Stimulated activated effector memory CD8-positive, alpha-beta T cell treated with anti-CD3 and anti-CD28 coated beads, Interleukin-12 subunit alpha, Interleukin-12 subunit beta, amount 100 ng/mL, for 72 hours (primary cell): ENCODE results near the gene HDGFL3.
"Not testable (repeated sequence)": the region's sequence is repeated elsewhere in the genome, so short reads cannot be mapped to it uniquely, and the experiment has no call there.

Experiments
- ATAC-seq: fragments of 150-1000 bp; cut with Tn5 transposase; 2 replicates; pipeline ENCODE4 v1.10.0; 2021
- DNase-seq, 2 donors: peaks; one replicate each; pipeline ENCODE4 v3.0.0; 2021 to 2022; ENCODE audit warnings: low spot score in 2 of 2
- H3K27ac Mint-ChIP-seq: one replicate; pipeline ENCODE4 v1.8.0; 2022; ENCODE audit warnings: mild to moderate bottlenecking, mixed read lengths
- H3K36me3 Mint-ChIP-seq: one replicate; pipeline ENCODE4 v1.8.0; 2022; ENCODE audit warnings: mild to moderate bottlenecking, mixed read lengths
- H3K4me1 Mint-ChIP-seq: one replicate; pipeline ENCODE4 v1.8.0; 2022; ENCODE audit warnings: mixed read lengths
- H3K4me3 Mint-ChIP-seq: one replicate; pipeline ENCODE4 v1.8.0; 2022; ENCODE audit warnings: mild to moderate bottlenecking, mixed read lengths
- H3K9me3 Mint-ChIP-seq: one replicate; pipeline ENCODE4 v1.8.0; 2022; ENCODE audit warnings: mixed read lengths

HDGFL3 gene

DNA sequence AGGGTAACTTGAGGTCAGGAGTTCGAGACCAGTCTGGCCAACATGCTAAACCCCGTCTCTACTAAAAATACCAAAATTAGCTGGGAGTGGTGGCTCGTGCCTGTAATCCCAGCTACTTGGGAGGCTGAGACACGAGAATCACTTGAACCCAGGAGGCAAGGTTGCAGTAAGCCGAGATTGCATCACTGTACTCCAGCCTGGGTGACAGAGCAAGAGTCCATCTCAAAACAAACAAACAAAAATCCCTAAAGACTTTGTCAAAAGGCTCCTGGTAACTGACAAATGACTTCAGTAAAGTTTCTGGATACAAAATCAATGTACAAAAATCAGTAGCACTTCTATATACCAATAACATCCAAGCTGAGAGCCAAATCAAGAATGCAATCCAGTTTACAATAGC lies 38.0 kb downstream of the HDGFL3 start:
- H3K4me3 Mint-ChIP-seq, DNase-seq, H3K9me3 Mint-ChIP-seq, H3K4me1 Mint-ChIP-seq, H3K36me3 Mint-ChIP-seq, H3K27ac Mint-ChIP-seq, ATAC-seq: not testable (repeated sequence)

DNA sequence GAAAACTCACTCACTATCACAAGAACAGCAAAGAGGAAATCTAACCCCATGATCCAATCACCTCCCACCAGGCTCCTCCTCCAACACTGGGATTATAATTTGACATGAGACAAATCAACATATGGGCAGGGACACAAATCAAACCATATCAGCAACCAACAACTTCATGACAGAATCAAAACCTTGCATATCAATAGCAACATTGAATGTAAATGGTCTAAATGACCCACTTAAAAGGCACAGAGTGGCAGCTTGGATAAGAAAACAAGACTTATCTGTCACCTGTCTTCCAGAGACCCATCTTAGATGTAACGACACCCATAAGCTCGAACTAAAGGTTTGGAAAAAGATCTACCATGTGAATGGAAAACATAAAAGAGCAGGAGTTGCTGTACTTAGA lies 40.8 kb downstream of the HDGFL3 start:
- peaks cover 4% of the 10 kb centered on the region for H3K9me3 Mint-ChIP-seq
- no peak for DNase-seq
- no peak overlapping the region for H3K4me3 Mint-ChIP-seq
- H3K36me3 Mint-ChIP-seq = no peaks in the 10 kb centered on the region
- no peak for ATAC-seq
- no peak overlapping the region for H3K27ac Mint-ChIP-seq
- H3K4me1 Mint-ChIP-seq = peaks cover 7% of the 10 kb centered on the region

DNA sequence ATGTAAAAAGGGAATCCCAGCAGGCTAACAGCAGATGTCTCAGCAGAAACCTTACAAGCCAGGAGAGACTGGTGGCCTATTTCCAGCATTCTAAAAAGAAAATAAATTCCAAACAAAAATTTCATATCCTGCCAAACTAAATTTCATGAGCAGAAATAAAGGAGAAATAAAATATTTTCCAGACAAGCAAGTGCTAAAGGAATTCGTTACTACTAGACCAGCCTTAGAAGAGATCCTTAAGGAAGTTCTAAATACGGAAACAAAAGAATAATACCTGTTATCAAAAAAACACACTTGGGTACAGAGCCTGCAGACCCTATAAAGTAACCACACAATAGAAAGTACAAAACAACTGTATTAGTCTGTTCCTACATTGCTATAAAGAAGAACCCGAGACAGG lies 41.4 kb downstream of the HDGFL3 start:
- no peak overlapping the region for H3K27ac Mint-ChIP-seq

DNA sequence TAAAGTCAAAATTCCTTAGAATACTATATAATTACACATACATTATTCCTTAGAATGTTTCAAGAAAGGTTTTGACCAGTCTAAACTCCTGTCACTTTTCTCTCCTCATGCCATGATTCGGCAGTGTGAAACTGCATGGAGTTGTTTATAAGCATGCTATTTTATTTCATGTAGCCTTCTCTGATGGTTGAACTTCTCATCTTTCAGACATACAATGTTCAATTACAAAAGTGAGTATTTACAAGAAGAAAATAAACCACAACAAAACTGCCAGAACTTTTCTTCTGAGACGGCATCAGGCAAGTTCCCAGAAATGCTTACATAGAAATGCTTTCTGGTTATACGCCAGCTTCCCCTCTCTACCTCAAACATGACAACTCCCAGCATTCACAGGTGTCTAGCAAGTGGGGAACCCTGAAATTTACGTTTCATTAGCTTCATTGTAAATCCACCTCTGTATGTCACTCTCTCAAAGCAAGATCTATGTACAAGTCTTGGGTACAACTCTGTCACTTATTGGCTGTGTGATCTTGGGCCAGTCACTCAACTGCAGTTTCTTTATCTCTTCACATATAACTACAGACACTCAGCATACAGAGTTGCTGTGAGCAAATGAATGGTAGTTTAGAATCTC lies 42.7 kb downstream of the HDGFL3 start:
- Mint-ChIP-seq H3K4me3 (no peak overlapping the region), H3K36me3 (no peaks in the 10 kb centered on the region), H3K4me1 (peaks cover 7% of the 10 kb centered on the region), H3K27ac (no peak overlapping the region), H3K9me3 (peaks cover 4% of the 10 kb centered on the region)
- DNase-seq = no peak
- peak; percentile 67 for ATAC-seq

More for the DNA sequence above, 41.4 kb downstream of the HDGFL3 start:
- Mint-ChIP-seq H3K4me3 (no peak overlapping the region), H3K36me3 (no peaks in the 10 kb centered on the region), H3K4me1 (peaks cover 7% of the 10 kb centered on the region), H3K9me3 (peaks cover 4% of the 10 kb centered on the region)
- ATAC-seq (no peak), DNase-seq (no peak)

DNA sequence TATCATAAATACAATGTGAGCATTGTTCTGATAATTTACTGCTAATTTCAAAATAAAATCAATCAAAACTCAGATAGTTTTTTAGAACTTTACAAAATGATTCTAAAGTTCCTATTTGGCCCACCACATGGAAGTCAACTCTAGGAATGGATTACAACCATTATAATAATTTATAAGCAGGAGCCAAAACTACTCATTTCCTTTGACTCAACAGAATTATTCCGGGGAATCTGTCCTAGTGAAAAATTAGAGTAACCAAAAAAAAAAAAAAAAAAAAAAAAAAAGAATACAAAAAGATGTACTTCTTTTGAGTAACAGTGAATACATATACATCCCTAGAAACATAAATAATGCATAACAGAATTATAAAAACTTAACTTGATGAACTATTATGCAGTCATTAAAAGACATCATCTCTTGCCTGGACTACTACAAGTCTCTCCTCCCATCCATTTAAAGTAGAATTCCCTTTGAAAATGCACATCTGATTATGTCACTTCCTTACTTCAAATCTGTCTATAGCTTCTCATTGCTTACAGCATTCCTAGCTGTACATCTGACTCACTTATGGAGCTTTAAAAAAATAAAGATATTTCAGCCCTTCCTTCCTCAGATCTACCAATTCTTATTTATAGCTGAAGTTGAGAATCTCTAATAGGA lies 43.4 kb downstream of the HDGFL3 start:
- H3K4me3 Mint-ChIP-seq = no peak overlapping the region
- no peak for ATAC-seq
- no peak overlapping the region for H3K27ac Mint-ChIP-seq
- DNase-seq = no peak
- no peaks in the 10 kb centered on the region for H3K36me3 Mint-ChIP-seq
- H3K9me3 Mint-ChIP-seq = peaks cover 4% of the 10 kb centered on the region
- H3K4me1 Mint-ChIP-seq = peaks cover 7% of the 10 kb centered on the region

DNA sequence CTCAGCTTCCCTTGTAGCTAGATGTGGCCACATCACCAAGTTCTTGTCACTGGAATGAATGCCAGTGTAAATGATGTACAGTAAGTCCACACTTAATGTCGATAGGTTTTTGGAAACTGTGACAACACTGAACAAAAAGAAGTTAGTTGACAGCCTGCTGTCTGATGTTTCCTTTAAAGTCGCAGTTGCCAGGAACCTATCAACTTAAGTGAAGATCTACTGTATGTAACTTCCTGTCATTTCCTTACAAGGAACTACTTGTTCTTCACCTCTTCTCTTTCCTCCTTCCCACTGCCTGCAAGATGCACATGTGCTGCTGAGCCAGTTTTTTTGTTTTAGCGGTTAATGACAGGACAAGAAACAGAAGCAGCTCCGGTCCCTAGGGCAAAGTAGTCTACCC lies 44.6 kb downstream of the HDGFL3 start:
- no peak overlapping the region for H3K27ac Mint-ChIP-seq
- H3K36me3 Mint-ChIP-seq = no peaks in the 10 kb centered on the region
- no peak overlapping the region for H3K4me3 Mint-ChIP-seq
- peaks cover 4% of the 10 kb centered on the region for H3K9me3 Mint-ChIP-seq
- peaks cover 7% of the 10 kb centered on the region for H3K4me1 Mint-ChIP-seq
- ATAC-seq (no peak), DNase-seq (no peak)

DNA sequence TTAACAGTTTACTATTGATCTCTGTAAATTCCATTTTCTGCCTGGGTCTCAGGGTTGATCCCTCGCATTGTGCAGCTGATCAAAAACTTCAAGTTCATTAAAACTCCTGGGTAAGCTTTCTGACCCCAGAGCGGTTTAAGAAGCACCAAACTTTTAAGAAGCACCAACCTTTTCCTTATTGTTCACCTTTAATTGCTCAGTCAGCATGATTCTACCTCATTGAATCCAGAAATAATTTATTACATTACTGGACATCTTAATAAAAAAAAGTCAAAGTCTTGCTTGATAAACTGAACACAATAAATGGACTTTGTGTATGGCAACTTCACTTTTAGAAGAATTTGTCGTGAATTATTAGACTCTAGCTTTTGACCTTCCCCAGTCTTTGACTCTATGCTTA lies 46.9 kb downstream of the HDGFL3 start:
- H3K36me3 Mint-ChIP-seq = peaks cover 5% of the 10 kb centered on the region
- H3K4me3 Mint-ChIP-seq = no peak overlapping the region
- DNase-seq (no peak), ATAC-seq (no peak)
- H3K4me1 Mint-ChIP-seq = peaks cover 7% of the 10 kb centered on the region
- H3K9me3 Mint-ChIP-seq = no peaks in the 10 kb centered on the region
- H3K27ac Mint-ChIP-seq = no peak overlapping the region

DNA sequence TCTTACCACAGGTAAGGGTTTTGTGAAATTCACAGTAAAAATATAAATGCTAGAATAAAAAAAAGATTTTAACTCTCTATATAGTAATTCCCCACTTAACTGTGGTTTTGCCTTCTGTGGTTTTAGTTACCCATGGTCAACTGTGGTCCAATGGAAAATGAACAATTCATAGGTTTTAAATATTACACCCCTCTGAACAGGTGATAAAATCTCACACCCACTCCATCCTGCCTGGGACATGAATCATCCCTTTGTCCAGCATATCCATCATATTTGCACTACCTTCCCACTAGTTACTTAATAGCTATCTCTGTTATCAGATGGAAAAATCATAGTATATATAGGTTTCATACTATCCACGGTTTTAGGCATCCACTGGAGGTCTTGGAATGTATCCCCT lies 49.2 kb downstream of the HDGFL3 start:
- ATAC-seq = no peak
- no peak for DNase-seq
- H3K9me3 Mint-ChIP-seq = no peaks in the 10 kb centered on the region
- peaks cover 5% of the 10 kb centered on the region for H3K36me3 Mint-ChIP-seq
- peaks cover 7% of the 10 kb centered on the region for H3K4me1 Mint-ChIP-seq
- no peak overlapping the region for H3K27ac Mint-ChIP-seq
- H3K4me3 Mint-ChIP-seq = no peak overlapping the region

DNA sequence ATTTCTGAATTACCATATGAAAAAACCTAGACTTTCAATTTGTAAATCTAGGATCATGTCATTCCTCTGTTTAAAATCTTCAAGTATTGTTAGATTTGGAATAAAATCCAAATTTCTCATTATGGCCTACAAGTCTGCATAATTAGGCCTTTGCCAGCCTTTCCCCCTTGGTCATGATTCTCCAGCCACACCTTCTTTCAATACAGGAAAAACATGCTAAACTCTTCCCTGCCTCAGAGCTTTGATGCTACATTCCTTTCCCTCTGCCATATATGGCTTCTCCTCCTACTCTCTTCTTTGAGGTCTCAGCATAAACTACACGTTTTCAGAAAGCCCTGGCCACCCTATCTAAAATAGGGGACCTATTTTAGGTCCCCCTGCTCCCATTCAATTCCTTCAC lies 51.7 kb downstream of the HDGFL3 start:
- H3K4me1 Mint-ChIP-seq = no peaks in the 10 kb centered on the region
- peaks cover 5% of the 10 kb centered on the region for H3K36me3 Mint-ChIP-seq
- no peaks in the 10 kb centered on the region for H3K9me3 Mint-ChIP-seq
- no peak overlapping the region for H3K27ac Mint-ChIP-seq
- H3K4me3 Mint-ChIP-seq = no peak overlapping the region
- DNase-seq = no peak
- no peak for ATAC-seq

DNA sequence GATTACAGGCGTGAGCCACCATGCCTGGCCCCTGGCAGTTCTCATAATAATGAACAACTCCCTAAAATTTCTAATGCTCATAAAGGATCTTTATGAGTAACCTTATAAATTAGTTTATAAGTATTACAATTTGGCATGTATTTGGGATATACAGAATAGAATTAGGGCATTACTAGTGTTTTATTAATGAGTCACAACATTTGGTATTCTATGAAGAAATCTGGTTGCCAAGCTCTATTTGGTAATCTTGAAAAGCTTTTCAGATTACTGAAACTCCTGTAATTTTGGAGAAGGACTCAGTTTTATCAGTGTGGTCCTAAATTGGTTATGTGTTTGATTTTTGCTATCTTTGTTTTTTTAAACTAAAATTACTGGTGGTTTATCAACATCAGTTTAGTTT lies 54.3 kb downstream of the HDGFL3 start:
- Mint-ChIP-seq H3K27ac (no peak overlapping the region), H3K4me3 (no peak overlapping the region), H3K4me1 (no peaks in the 10 kb centered on the region), H3K36me3 (peaks cover 5% of the 10 kb centered on the region), H3K9me3 (no peaks in the 10 kb centered on the region)
- DNase-seq (no peak), ATAC-seq (no peak)

DNA sequence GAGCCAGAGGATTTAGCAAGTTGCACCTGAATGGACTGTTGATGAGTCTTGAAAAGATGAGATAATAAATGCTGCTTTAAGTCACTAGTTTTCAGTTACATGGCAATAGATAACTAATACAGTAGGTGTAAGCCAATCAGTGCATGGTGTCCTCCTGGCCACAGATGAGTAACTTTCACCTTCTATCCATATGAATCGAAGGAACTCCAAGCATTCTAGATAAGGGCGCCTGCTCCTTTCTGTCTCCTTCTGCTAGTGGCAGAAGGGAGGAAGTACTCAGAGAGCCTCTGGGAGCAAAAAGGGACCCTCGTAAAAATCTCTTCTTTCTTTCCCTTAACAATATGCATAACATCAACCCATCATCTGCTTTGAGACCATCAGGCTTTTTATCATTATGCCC lies 62.9 kb downstream of the HDGFL3 start:
- no peak for ATAC-seq
- no peaks in the 10 kb centered on the region for H3K9me3 Mint-ChIP-seq

DNA sequence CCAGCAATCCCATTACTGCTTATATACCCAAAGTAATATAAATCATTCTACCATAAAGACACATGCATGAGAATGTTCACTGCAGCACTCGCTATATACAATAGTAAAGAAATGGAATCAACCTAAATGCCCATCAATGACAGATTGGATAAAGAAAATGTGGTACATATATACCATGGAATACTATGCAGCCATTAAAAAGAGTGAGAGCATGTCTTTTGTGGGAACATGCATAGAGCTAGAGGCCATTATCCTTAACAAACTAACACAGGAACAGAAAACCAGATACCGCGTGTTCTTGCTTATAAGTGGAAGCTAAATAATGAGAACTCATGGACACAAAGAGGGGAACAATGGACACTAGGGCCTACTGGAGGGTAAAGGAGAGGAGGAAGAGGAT lies 65.5 kb downstream of the HDGFL3 start:
- H3K36me3 Mint-ChIP-seq, H3K4me1 Mint-ChIP-seq, ATAC-seq, H3K9me3 Mint-ChIP-seq, DNase-seq, H3K4me3 Mint-ChIP-seq, H3K27ac Mint-ChIP-seq: not testable (repeated sequence)

More for the DNA sequence above, 62.9 kb downstream of the HDGFL3 start:
- Mint-ChIP-seq H3K4me1 (no peaks in the 10 kb centered on the region), H3K4me3 (no peak overlapping the region), H3K36me3 (no peaks in the 10 kb centered on the region), H3K27ac (no peak overlapping the region)
- DNase-seq = no peak

DNA sequence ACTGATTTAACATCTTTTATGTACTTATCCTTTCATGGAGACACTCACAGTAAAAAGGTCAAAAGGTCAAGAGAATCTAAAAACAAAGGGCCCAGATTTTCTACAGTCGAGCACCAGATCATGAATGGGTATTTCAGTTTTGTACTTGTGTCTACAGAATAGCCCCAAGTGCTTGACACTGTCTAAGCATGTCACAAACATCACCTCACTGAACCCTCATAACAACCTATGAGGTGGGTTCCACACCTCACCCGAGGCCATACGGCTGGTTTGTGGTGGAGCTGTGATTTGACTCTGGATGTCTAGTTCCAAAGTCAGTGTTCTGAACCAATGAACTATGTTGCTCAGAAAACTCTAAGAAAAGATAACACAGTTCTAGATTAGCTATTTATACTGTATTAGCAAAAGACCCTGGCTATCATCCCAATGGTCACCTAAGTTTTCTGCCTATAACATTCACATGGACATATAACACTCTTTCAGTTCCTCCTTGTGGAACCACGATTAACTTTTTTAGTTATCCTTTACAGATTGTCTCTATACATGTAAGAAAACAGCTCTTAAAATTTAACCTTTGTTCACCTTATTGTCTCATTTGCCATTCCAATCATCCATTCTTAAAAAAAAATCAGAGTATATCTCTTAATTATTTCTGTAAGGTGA lies 74.6 kb downstream of the HDGFL3 start:
- Mint-ChIP-seq H3K9me3 (no peaks in the 10 kb centered on the region), H3K27ac (no peak overlapping the region), H3K36me3 (no peaks in the 10 kb centered on the region), H3K4me1 (no peaks in the 10 kb centered on the region), H3K4me3 (no peak overlapping the region)
- DNase-seq (no peak), ATAC-seq (no peak)

DNA sequence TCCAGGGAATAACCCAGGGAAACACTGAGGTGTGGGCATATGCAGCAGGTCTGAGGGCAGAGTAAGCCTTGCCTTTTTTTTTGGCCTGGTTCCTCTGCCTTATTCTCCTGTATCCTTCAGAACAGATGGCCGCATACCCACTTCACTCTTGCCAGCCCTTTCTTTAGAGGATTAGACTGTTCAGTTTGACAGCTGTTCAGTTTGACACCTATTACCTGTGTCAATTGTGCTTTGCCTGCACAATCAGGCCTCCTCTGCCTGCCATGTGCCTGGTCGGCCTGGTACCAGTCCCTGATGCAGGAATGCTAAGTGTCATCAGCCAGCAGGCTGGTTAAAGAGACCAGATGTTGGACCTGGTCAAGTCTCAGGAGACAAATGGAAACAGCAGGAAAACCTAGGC lies 77.8 kb downstream of the HDGFL3 start:
- H3K27ac Mint-ChIP-seq = no peak overlapping the region

DNA sequence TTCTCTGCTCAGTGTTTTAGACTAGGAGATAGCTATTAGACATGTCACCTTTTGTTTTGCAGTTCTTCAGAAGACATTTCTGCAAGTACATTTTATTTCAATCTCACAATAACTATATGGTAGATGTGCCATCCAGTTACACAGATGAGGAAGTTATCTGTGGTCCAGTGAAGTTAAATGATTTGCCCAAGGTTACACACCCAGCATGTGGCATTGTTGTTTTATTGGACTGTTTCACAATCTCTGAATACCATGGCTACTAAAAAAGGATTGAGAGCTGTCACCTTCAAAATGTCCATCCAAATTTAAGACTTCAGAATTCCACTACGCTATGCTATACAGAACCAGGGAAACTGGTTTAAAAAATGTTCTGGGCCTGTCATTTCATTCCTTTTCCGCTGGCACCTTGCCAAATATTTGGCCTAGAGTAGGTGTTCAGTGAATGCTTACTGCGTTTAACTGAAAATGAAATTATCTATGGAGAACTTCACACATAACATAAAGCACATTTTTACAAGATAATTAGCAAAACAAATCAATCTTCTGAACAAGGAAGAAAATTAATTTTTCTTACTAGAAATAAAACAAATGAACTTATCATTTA lies 80.0 kb downstream of the HDGFL3 start:
- no peak overlapping the region for H3K27ac Mint-ChIP-seq
- H3K36me3 Mint-ChIP-seq = no peaks in the 10 kb centered on the region
- ATAC-seq (no peak), DNase-seq (no peak)
- H3K9me3 Mint-ChIP-seq = no peaks in the 10 kb centered on the region
- H3K4me3 Mint-ChIP-seq = no peak overlapping the region
- H3K4me1 Mint-ChIP-seq = no peaks in the 10 kb centered on the region

More for the DNA sequence above, 77.8 kb downstream of the HDGFL3 start:
- Mint-ChIP-seq H3K9me3 (no peaks in the 10 kb centered on the region), H3K36me3 (no peaks in the 10 kb centered on the region), H3K4me3 (no peak overlapping the region), H3K4me1 (no peaks in the 10 kb centered on the region)
- DNase-seq (no peak), ATAC-seq (no peak)

DNA sequence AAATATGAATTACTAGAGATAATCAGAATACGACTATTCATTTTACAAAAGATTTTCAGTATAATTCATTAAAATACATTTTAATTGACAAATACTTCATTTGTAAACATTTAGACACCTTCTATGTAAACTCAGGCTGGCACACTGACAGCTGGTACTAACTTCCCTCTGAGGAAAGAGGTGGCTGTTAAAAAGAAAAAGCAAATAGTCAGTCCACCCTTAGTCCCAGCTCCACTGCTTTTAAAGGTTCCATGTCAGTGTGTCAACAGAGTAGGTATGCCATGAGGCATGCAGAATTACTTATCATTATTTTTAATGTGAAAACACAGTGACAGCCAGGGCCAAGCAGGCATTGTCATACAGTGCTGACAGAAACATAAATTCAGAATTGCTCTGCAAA lies 84.1 kb downstream of the HDGFL3 start:
- no peaks in the 10 kb centered on the region for H3K9me3 Mint-ChIP-seq
- no peak for DNase-seq
- H3K27ac Mint-ChIP-seq = no peak overlapping the region
- ATAC-seq = no peak
- peaks cover 10% of the 10 kb centered on the region for H3K36me3 Mint-ChIP-seq
- no peaks in the 10 kb centered on the region for H3K4me1 Mint-ChIP-seq
- no peak overlapping the region for H3K4me3 Mint-ChIP-seq
